Measurements from ENCODE around the gene TPPP. TPM values are rescaled to one million over a fixed set of nuclear protein-coding genes. Genes with fewer than 3 reads are reported as not detected.
"Not testable (repeated sequence)": the region's sequence is repeated elsewhere in the genome, so short reads cannot be mapped to it uniquely, and the experiment has no call there.

Gene TPPP
- total RNA-seq: 0.07 and 0.09 TPM in 2 replicates
- polyA plus RNA-seq: 0.04 and 0.08 TPM in 2 replicates
- polyA plus RNA-seq (2011; cell fraction: cytosol; rRNA removed): 0.04 and 0.05 TPM in 2 replicates
- 0.04 and 0.06 TPM in 2 replicates for polyA plus RNA-seq (2011; cell fraction: nucleus; rRNA removed)
- polyA plus RNA-seq (2012): 0.12 and 0.14 TPM in 2 replicates
- polyA minus RNA-seq: 0.11 TPM in 1 of 2 replicates, not detected in the other
- polyA minus RNA-seq (2011; cell fraction: cytosol; rRNA and poly(A)+ RNA removed): 0.31 TPM
- polyA minus RNA-seq (2011; cell fraction: nucleus; rRNA and poly(A)+ RNA removed): 0.05 TPM in 1 of 2 replicates, not detected in the other
- not detected for Bru-seq, nascent RNA
- BruChase-seq, experiment 1, labeled RNA remaining after a 6-hour chase: percentile 8 among the genes with signal in this experiment
- percentile 9 among the genes with signal in this experiment for BruChase-seq, experiment 2, labeled RNA remaining after a 2-hour chase
- long read RNA-seq, partial matches to known transcripts: 0 of 11 reads
- long read RNA-seq, other reads (novel, unspliced or antisense): 11 of 11 reads

GRCh38 chr5:693271-694041 is at the start of gene TPPP:
TPPP (minus strand) TSS chr5:693352; CDS start chr5:678060, 15,292 bp downstream.
- POLR2A ChIA-PET; H3K4me1 ChIP-seq (ENCODE audit: control insufficient read depth, extremely low read depth, insufficient read depth, low read length); H3K79me2 ChIP-seq (ENCODE audit: control insufficient read depth, insufficient read depth, low read length); H2AFZ ChIP-seq (ENCODE audit: low read depth, low read length); H3K36me3 ChIP-seq (ENCODE audit: control insufficient read depth in 2 of 2, extremely low read depth in 1 of 2, insufficient read depth in 2 of 2, low read length in 2 of 2); FAIRE-seq; H3K9me1 ChIP-seq (replicated peaks; ENCODE audit: control insufficient read depth, extremely low read depth, insufficient read depth, low read length); CTCF ChIA-PET; H3K27me3 ChIP-seq (ENCODE audit: control insufficient read depth in 2 of 2, insufficient read depth in 2 of 2, low read length in 2 of 2); H3K27ac ChIP-seq (ENCODE audit: insufficient read depth, low read depth, low read length); dilution Hi-C loops (cut with MboI; ENCODE audit: extremely low pct_ligation_motif_present, low sequenced_read_pairs); H3K9ac ChIP-seq (replicated peaks; ENCODE audit: extremely low read depth, insufficient read depth, low read length); H4K20me1 ChIP-seq (replicated peaks; ENCODE audit: control insufficient read depth, extremely low read depth, insufficient read depth, low read length); H3K9me3 ChIP-seq (replicated peaks; ENCODE audit: control insufficient read depth, insufficient read depth, low read length); BruUV-seq (replicated peaks): not testable (repeated sequence)
- intact Hi-C loops (cut with micrococcal nuclease): loop anchor here (2.0 kb wide), 1 partner anchor 91 kb away; the partner anchor contains the start of gene ZDHHC11B
- Histone ChIP-seq H3K4me3 (replicated peaks in 1 of 3; ENCODE audit: insufficient read depth in 1 of 3, low read depth in 1 of 3, low read length in 3 of 3) (peak within 1 kb of the TSS in 1 of 3 experiments; percentile 15), H3K4me2 (ENCODE audit: insufficient read depth, low read length) (peak within 1 kb of the TSS; percentile 31)
- DNase-seq (ENCODE audit: low read depth, low spot score): peak; percentile 29
- TF ChIP-seq EZH2 (IDR thresholded peaks at IDR 0.05; ENCODE audit: borderline replicate concordance, low read depth, low read length, severe bottlenecking): peak; percentile 53

- H3K9me3 ChIP-seq (replicated peaks; ENCODE audit: control insufficient read depth, insufficient read depth, low read length); H2AFZ ChIP-seq (ENCODE audit: low read depth, low read length); H4K20me1 ChIP-seq (replicated peaks; ENCODE audit: control insufficient read depth, extremely low read depth, insufficient read depth, low read length); H3K9ac ChIP-seq (replicated peaks; ENCODE audit: extremely low read depth, insufficient read depth, low read length); H3K9me1 ChIP-seq (replicated peaks; ENCODE audit: control insufficient read depth, extremely low read depth, insufficient read depth, low read length); H3K4me1 ChIP-seq (ENCODE audit: control insufficient read depth, extremely low read depth, insufficient read depth, low read length); H3K27ac ChIP-seq (ENCODE audit: insufficient read depth, low read depth, low read length); POLR2A ChIA-PET; CTCF ChIA-PET; H3K4me3 ChIP-seq (replicated peaks in 1 of 3; ENCODE audit: insufficient read depth in 1 of 3, low read depth in 1 of 3, low read length in 3 of 3); FAIRE-seq; H3K4me2 ChIP-seq (ENCODE audit: insufficient read depth, low read length); dilution Hi-C loops (cut with MboI; ENCODE audit: extremely low pct_ligation_motif_present, low sequenced_read_pairs); DNase-seq (ENCODE audit: low read depth, low spot score); H3K27me3 ChIP-seq (ENCODE audit: control insufficient read depth in 2 of 2, insufficient read depth in 2 of 2, low read length in 2 of 2); intact Hi-C loops (cut with micrococcal nuclease); H3K36me3 ChIP-seq (ENCODE audit: control insufficient read depth in 2 of 2, extremely low read depth in 1 of 2, insufficient read depth in 2 of 2, low read length in 2 of 2); H3K79me2 ChIP-seq (ENCODE audit: control insufficient read depth, insufficient read depth, low read length); BruUV-seq (replicated peaks): not testable (repeated sequence)
These were observed 49.1 kb upstream of the TPPP start for GRCh38 chr5:742276-742675.

GRCh38 chr5:734145-734544 is 41.0 kb upstream of the TPPP start:
- dilution Hi-C loops (cut with MboI; ENCODE audit: extremely low pct_ligation_motif_present, low sequenced_read_pairs); H3K4me2 ChIP-seq (ENCODE audit: insufficient read depth, low read length); H3K9me3 ChIP-seq (replicated peaks; ENCODE audit: control insufficient read depth, insufficient read depth, low read length); H2AFZ ChIP-seq (ENCODE audit: low read depth, low read length); BruUV-seq (replicated peaks); H3K27me3 ChIP-seq (ENCODE audit: control insufficient read depth in 2 of 2, insufficient read depth in 2 of 2, low read length in 2 of 2); H3K79me2 ChIP-seq (ENCODE audit: control insufficient read depth, insufficient read depth, low read length); H3K9ac ChIP-seq (replicated peaks; ENCODE audit: extremely low read depth, insufficient read depth, low read length); CTCF ChIA-PET; H3K4me3 ChIP-seq (replicated peaks in 1 of 3; ENCODE audit: insufficient read depth in 1 of 3, low read depth in 1 of 3, low read length in 3 of 3); H3K9me1 ChIP-seq (replicated peaks; ENCODE audit: control insufficient read depth, extremely low read depth, insufficient read depth, low read length); intact Hi-C loops (cut with micrococcal nuclease); H3K36me3 ChIP-seq (ENCODE audit: control insufficient read depth in 2 of 2, extremely low read depth in 1 of 2, insufficient read depth in 2 of 2, low read length in 2 of 2); POLR2A ChIA-PET; H3K4me1 ChIP-seq (ENCODE audit: control insufficient read depth, extremely low read depth, insufficient read depth, low read length); H3K27ac ChIP-seq (ENCODE audit: insufficient read depth, low read depth, low read length); H4K20me1 ChIP-seq (replicated peaks; ENCODE audit: control insufficient read depth, extremely low read depth, insufficient read depth, low read length); FAIRE-seq; DNase-seq (ENCODE audit: low read depth, low spot score): not testable (repeated sequence)
